CD4-positive, alpha-beta T cell (primary cell): ENCODE data around the gene SHISA9. TPM values are rescaled to one million over a fixed set of nuclear protein-coding genes. Genes with fewer than 3 reads are reported as not detected.

Source experiments
- ATAC-seq: fragments of 200-7000 bp; cut with Tn5 transposase; one replicate; pipeline ENCODE4 v1.10.0; 2022; ENCODE audit warnings: mild to moderate bottlenecking; ENCODE audit not compliant: poor library complexity
- CTCF ChIA-PET: fragments of 350-600 bp; sonication (Branson Sonifier 250); formaldehyde crosslinking; loops from one replicate; lab custom pipeline; 2021; ENCODE audit warnings: antibody characterized with exemption, inconsistent platforms; lab: Charles Lee
- POLR2A ChIA-PET: fragments of 350-600 bp; sonication (Branson Sonifier 250); formaldehyde crosslinking; loops from one replicate; lab custom pipeline; 2021; ENCODE audit warnings: antibody characterized with exemption, inconsistent platforms; lab: Charles Lee
- DNase-seq, 14 experiments: peaks; one replicate each; pipeline ENCODE4 v3.0.0-alpha.2; 2013 to 2020; ENCODE audit warnings: mixed read lengths in 2 of 14
- H3K27ac ChIP-seq, 2 donors: one replicate each; pipeline versions ENCODE4 v1.5.1 to v1.7.0; 2013; ENCODE audit warnings: low read length in 2 of 2, low read depth in 1 of 2, mild to moderate bottlenecking in 1 of 2
- H3K27me3 ChIP-seq, 2 experiments: 1 replicate in 1 of 2; 2 replicates in 1 of 2; pipeline versions ENCODE4 v1.6.1 to v1.7.0; 2013; ENCODE audit warnings: low read length in 2 of 2, control low read depth in 1 of 2, mild to moderate bottlenecking in 1 of 2, moderate library complexity in 1 of 2; ENCODE audit not compliant: insufficient read depth in 2 of 2, control insufficient read depth in 1 of 2
- H3K36me3 ChIP-seq: one replicate; pipeline ENCODE4 v1.6.1; 2013; ENCODE audit warnings: low read length, control low read depth; ENCODE audit not compliant: insufficient read depth
- H3K4me1 ChIP-seq: one replicate; pipeline ENCODE4 v1.6.1; 2013; ENCODE audit warnings: low read length, control low read depth; ENCODE audit not compliant: insufficient read depth
- H3K4me3 ChIP-seq: one replicate; pipeline ENCODE4 v1.5.1; 2013; ENCODE audit warnings: mild to moderate bottlenecking, low read length, moderate library complexity
- H3K9me3 ChIP-seq, 2 experiments: 1 replicate in 1 of 2; 2 replicates in 1 of 2; pipeline versions ENCODE4 v1.6.1 to v1.7.0; 2013; ENCODE audit warnings: low read length in 2 of 2, mild to moderate bottlenecking in 2 of 2, control low read depth in 1 of 2, moderate library complexity in 1 of 2; ENCODE audit not compliant: control insufficient read depth in 1 of 2, insufficient read depth in 1 of 2
- H3K27ac Mint-ChIP-seq: one replicate; pipeline ENCODE4 v1.8.0; 2020; ENCODE audit warnings: mixed read lengths
- H3K27me3 Mint-ChIP-seq: one replicate; pipeline ENCODE4 v1.8.0; 2021; ENCODE audit warnings: mixed read lengths
- H3K36me3 Mint-ChIP-seq: one replicate; pipeline ENCODE4 v1.8.0; 2021; ENCODE audit warnings: low read depth, mixed read lengths
- H3K4me1 Mint-ChIP-seq: one replicate; pipeline ENCODE4 v1.8.0; 2021; ENCODE audit warnings: low read depth, mixed read lengths
- H3K4me3 Mint-ChIP-seq: one replicate; pipeline ENCODE4 v1.8.0; 2020; ENCODE audit warnings: mild to moderate bottlenecking, mixed read lengths
- H3K9me3 Mint-ChIP-seq: one replicate; pipeline ENCODE4 v1.8.0; 2020; ENCODE audit warnings: mixed read lengths
- intact Hi-C, 2 experiments: fragments of 100-400 bp; cut with DNase I in 1 of 2; cut with micrococcal nuclease in 1 of 2; formaldehyde crosslinking; loops; one replicate each; pipeline versions ENCODE4 v1.15.1 to v1.9.0; 2023 to 2025; cut with DNase I, micrococcal nuclease
- total RNA-seq, 174 experiments: library from RNA in 2 of 174; stranded (reverse) in 2 of 174; gene quantifications; one replicate each; pipeline ENCODE4 v1.2.3 and lab custom pipeline; 2021 to 2026
- TF ChIP-seq, protein P1 (sequence below): fragments of 200-600 bp; IDR thresholded peaks from one replicate; pipeline ENCODE4 v1.8.0; 2022; ENCODE audit warnings: antibody characterized with exemption, mild to moderate bottlenecking

The SHISA9 gene
- total RNA-seq, 2 experiments from 2014 or later = not detected

DNA sequence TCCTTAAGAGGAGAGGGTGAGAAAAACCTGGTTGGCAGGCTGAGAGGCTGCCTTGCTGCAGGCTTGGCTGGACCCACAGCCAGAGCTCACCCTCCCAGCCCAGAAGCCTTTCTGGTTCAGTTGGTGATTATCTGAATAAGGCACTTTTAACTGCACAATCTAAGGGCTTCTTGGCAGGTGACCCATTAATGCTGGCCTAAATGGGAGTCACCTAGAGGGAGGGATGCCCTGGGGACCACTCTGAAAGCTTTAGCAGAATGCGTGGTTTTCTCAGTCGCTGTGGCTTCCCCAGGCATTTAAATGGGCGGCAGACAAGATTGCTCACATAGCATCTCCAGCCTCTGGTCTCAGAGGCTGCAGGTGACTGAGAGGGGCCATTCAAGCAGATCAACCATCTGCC, 33.2 kb upstream of the SHISA9 start:
- Mint-ChIP-seq H3K36me3 (no peaks in the 10 kb centered on the region), H3K4me1 (no peaks in the 10 kb centered on the region), H3K27me3 (peaks cover 12% of the 10 kb centered on the region), H3K9me3 (no peaks in the 10 kb centered on the region), H3K4me3 (no peak overlapping the region), H3K27ac (no peak overlapping the region)
- no peak overlapping the region for H3K27ac ChIP-seq
- TF ChIP-seq, protein P1, sequence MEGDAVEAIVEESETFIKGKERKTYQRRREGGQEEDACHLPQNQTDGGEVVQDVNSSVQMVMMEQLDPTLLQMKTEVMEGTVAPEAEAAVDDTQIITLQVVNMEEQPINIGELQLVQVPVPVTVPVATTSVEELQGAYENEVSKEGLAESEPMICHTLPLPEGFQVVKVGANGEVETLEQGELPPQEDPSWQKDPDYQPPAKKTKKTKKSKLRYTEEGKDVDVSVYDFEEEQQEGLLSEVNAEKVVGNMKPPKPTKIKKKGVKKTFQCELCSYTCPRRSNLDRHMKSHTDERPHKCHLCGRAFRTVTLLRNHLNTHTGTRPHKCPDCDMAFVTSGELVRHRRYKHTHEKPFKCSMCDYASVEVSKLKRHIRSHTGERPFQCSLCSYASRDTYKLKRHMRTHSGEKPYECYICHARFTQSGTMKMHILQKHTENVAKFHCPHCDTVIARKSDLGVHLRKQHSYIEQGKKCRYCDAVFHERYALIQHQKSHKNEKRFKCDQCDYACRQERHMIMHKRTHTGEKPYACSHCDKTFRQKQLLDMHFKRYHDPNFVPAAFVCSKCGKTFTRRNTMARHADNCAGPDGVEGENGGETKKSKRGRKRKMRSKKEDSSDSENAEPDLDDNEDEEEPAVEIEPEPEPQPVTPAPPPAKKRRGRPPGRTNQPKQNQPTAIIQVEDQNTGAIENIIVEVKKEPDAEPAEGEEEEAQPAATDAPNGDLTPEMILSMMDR = no peak
- no peak for ATAC-seq
- ChIA-PET CTCF (no interaction called here), POLR2A (no interaction called here)
- no peak overlapping the region for H3K4me3 ChIP-seq
- peaks cover 0 to 3% of the 10 kb centered on the region in 2 experiments for H3K27me3 ChIP-seq
- DNase-seq = no peak
- no peaks in the 10 kb centered on the region for H3K4me1 ChIP-seq
- H3K36me3 ChIP-seq = no peaks in the 10 kb centered on the region
- H3K9me3 ChIP-seq = peaks cover 0 to 5% of the 10 kb centered on the region in 2 experiments
- intact Hi-C loops = no loop called here

DNA sequence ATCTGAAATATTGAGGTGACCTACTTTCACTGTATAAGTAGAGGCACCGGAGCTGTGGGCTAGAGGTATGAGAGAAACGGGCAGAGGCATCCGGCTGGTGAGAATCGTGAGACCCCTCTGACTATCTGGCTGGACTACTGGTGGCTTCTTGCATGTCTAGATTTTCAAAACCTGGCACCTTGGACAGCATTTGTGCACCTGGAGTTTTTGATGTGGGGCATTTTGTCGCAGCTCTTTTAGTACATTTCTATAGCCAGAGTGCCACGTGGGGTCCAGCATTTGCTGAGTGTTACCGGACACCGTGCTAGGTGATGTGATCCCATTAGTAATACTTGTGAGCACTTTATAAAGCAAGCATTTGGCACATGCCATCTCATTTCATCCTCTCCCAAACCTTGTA, 32.6 kb upstream of the SHISA9 start:
- TF ChIP-seq, protein P1 = no peak
- ATAC-seq = no peak
- Mint-ChIP-seq H3K27ac (no peak overlapping the region), H3K4me1 (no peaks in the 10 kb centered on the region), H3K27me3 (peaks cover 14% of the 10 kb centered on the region), H3K9me3 (no peaks in the 10 kb centered on the region), H3K4me3 (no peak overlapping the region), H3K36me3 (no peaks in the 10 kb centered on the region)
- Histone ChIP-seq H3K27ac (no peak overlapping the region), H3K4me3 (no peak overlapping the region), H3K9me3 (peaks cover 0 to 5% of the 10 kb centered on the region in 2 experiments), H3K27me3 (peaks cover 0 to 3% of the 10 kb centered on the region in 2 experiments), H3K36me3 (no peaks in the 10 kb centered on the region), H3K4me1 (no peaks in the 10 kb centered on the region)
- intact Hi-C loops = no loop called here
- CTCF ChIA-PET = no interaction called here
- POLR2A ChIA-PET = no interaction called here
- no peak for DNase-seq

DNA sequence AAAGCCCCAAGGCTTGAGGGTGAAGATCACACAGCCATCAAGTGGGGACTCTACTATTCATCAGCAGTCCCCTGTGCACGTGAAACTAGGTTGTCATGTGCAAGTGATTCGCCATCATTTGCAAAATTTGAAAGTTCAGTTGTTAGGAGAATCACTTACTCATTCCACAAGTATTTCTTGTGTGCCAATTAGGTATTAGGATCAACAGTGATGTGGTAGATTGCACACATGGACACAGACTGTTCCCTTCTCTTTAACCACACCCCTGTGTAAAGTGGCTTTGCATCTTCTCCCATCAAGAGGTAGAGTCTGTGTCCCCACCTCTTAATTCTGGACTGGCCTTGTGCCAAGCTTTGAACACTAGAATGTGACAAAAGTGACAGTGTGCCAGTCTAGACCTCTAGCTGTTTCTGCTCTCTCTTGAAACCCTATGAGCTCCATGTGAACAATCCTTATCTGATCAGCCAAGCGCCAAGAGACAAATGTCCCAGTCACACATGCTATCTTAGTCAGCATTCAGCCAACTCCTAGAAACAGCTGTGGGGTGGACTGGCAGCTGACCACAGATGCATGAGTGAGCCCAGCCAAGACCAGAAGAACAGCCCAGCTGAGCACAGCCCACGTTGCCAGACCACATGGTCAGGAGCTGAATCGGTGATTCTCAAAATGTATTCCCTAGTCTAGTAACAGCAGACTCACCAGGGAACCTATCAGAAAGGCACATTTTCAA, 31.5 kb upstream of the SHISA9 start:
- Mint-ChIP-seq H3K4me1 (no peaks in the 10 kb centered on the region), H3K4me3 (no peak overlapping the region), H3K27me3 (peaks cover 23% of the 10 kb centered on the region), H3K9me3 (no peaks in the 10 kb centered on the region), H3K27ac (no peak overlapping the region), H3K36me3 (no peaks in the 10 kb centered on the region)
- H3K36me3 ChIP-seq = no peaks in the 10 kb centered on the region
- CTCF ChIA-PET = no interaction called here
- ATAC-seq (no peak), DNase-seq (no peak)
- H3K27ac ChIP-seq = no peak overlapping the region
- no peak overlapping the region for H3K4me3 ChIP-seq
- POLR2A ChIA-PET = no interaction called here
- H3K27me3 ChIP-seq = peaks cover 0 to 3% of the 10 kb centered on the region in 2 experiments
- intact Hi-C loops = no loop called here
- H3K9me3 ChIP-seq = peaks cover 0 to 5% of the 10 kb centered on the region in 2 experiments
- H3K4me1 ChIP-seq = no peaks in the 10 kb centered on the region
- TF ChIP-seq, protein P1 = no peak
